GM23248 (cell line): Measurements from ENCODE around the gene BICD1. TPM values are rescaled to one million over a fixed set of nuclear protein-coding genes. Genes with fewer than 3 reads are reported as not detected.
A peak's percentile ranks its signal among the peaks of the same experiment; 100 is the strongest.

Experiments used
- DNase-seq: peaks from one replicate; pipeline ENCODE4 v3.0.0-alpha.2; 2015
- H2AFZ ChIP-seq: fragments of 200-600 bp; sonication (generic); 2 replicates; pipeline ENCODE4 v1.6.1; 2016; ENCODE audit warnings: antibody characterized with exemption
- H3F3A ChIP-seq: fragments of 200-600 bp; sonication (generic); 2 replicates; pipeline ENCODE4 v1.6.1; 2016; ENCODE audit warnings: mild to moderate bottlenecking, antibody characterized with exemption, mixed run types; ENCODE audit not compliant: insufficient read depth
- H3K27ac ChIP-seq: fragments of 200-600 bp; sonication (generic); 2 replicates; pipeline ENCODE4 v1.5.1; 2016; ENCODE audit warnings: mild to moderate bottlenecking
- H3K27me3 ChIP-seq: fragments of 200-600 bp; sonication (generic); replicated peaks from 2 replicates; pipeline ENCODE4 v1.6.1; 2016; ENCODE audit warnings: mild to moderate bottlenecking; ENCODE audit not compliant: insufficient read depth
- H3K36me3 ChIP-seq: fragments of 200-600 bp; sonication (generic); 2 replicates; pipeline ENCODE4 v1.6.1; 2016; ENCODE audit warnings: low read depth, mild to moderate bottlenecking
- H3K4me1 ChIP-seq: fragments of 200-600 bp; sonication (generic); 2 replicates; pipeline ENCODE4 v1.6.1; 2016; ENCODE audit warnings: mild to moderate bottlenecking; ENCODE audit not compliant: insufficient read depth
- H3K4me2 ChIP-seq: fragments of 200-600 bp; sonication (generic); one replicate; pipeline ENCODE4 v1.6.1; 2016; ENCODE audit warnings: mild to moderate bottlenecking; ENCODE audit not compliant: unreplicated experiment
- H3K4me3 ChIP-seq: fragments of 200-600 bp; sonication (generic); 2 replicates; pipeline ENCODE4 v1.5.1; 2016; ENCODE audit warnings: mild to moderate bottlenecking
- H3K79me2 ChIP-seq: fragments of 200-600 bp; sonication (generic); 2 replicates; pipeline ENCODE4 v1.6.1; 2016; ENCODE audit warnings: mild to moderate bottlenecking; ENCODE audit not compliant: insufficient read depth
- H3K9ac ChIP-seq: fragments of 200-600 bp; sonication (generic); 2 replicates; pipeline ENCODE4 v1.6.1; 2016; ENCODE audit warnings: mild to moderate bottlenecking
- H3K9me2 ChIP-seq: fragments of 200-600 bp; sonication (generic); 2 replicates; pipeline ENCODE4 v1.6.1; 2016; ENCODE audit warnings: mixed run types, mild to moderate bottlenecking, moderate library complexity; ENCODE audit not compliant: insufficient read depth
- H3K9me3 ChIP-seq: fragments of 200-600 bp; sonication (generic); one replicate; pipeline ENCODE4 v1.6.1; 2017; ENCODE audit warnings: low read depth
- H4K20me1 ChIP-seq: fragments of 200-600 bp; sonication (generic); 2 replicates; pipeline ENCODE4 v1.6.0; 2016; ENCODE audit not compliant: insufficient read depth
- EZH2 ChIP-seq: fragments of 200-600 bp; sonication (generic); IDR thresholded peaks from 2 replicates; pipeline ENCODE4 v1.6.1; 2018; ENCODE audit warnings: antibody characterized with exemption, mild to moderate bottlenecking; ENCODE audit not compliant: insufficient read depth, poor library complexity, severe bottlenecking
- EZH2phosphoT487 ChIP-seq: fragments of 200-600 bp; sonication (generic); IDR thresholded peaks from 2 replicates; pipeline ENCODE4 v1.6.1; 2018; ENCODE audit warnings: antibody characterized with exemption, moderate library complexity, mild to moderate bottlenecking, low read depth; ENCODE audit not compliant: insufficient read depth
- WGBS, 2 experiments: methylation state at CpG; one replicate each; pipeline ENCODE4 v1.1.6; 2015 to 2017; ENCODE audit warnings: low lambda C conversion rate in 2 of 2, low coverage in 1 of 2; ENCODE audit errors: missing lambda C conversion rate in 2 of 2; 5-methylcytosine and 5-hydroxymethylcytosine counted together
- in situ Hi-C: fragments of 300-500 bp; cut with MboI; formaldehyde crosslinking; loops from 2 replicates; pipeline ENCODE4 v1.15.0; 2020
- polyA plus RNA-seq: library from polyadenylated mRNA; unstranded; fragments of >200 nt; fragmentation: Nextera tagmentation; extraction: Ambion mirVana; gene quantifications from 2 replicates; pipeline ENCODE4 v1.2.1, GENCODE V29; 2016
- total RNA-seq: library from RNA; depleted of rRNA; stranded (reverse); fragments of >200 nt; shearing (Covaris generic); gene quantifications from 2 replicates; pipeline ENCODE4 v1.2.3, GENCODE V29; 2014

The BICD1 gene
- total and polyA plus RNA-seq, 2 experiments from 2014 or later: 9.7 to 20.6 TPM

DNA sequence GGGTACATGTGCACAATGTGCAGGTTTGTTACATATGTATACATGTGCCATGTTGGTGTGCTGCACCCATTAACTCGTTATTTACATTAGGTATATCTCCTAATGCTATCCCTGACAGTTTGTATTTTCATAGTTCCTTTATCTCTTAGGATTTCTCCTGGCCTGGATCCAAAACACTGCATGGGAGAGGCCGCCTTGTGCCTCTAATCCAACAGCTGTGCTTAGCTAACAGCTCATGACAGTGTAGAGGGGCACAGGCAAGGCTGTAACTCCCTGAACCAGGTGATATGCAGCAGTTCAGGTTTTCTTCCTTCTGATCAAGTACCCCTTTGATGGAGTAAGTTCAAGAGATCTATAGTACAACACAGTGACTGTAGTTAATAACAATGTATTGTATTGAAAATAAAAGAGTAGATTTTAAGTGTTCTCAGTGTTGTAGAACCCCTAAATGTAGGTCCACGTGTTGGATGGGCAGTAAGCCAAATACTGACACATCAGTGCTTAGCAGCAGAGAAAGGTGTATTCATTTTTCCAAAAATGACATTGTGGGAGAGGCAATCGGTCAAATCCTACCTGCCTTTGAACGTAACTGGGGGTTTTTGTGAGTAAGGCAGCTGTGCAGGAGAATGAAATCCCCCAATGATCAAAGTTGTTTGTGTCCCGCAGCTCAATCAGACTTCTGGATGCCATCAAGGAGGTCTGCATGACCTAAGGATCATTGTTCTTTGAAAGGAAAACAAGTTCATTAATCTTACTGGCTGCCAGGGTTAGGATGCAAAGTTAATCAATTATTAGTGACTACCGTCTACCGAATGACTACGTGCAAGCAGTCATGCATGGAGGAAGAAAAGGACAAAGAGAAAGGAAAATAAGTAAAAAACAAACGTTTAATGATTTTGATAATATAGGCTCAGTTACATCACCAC, 203.4 kb downstream of the BICD1 start:
- no peaks in the 10 kb centered on the region for H3K4me1 ChIP-seq
- H4K20me1 ChIP-seq: no peaks in the 10 kb centered on the region
- H3K79me2 ChIP-seq: peaks cover 58% of the 10 kb centered on the region
- H3K36me3 ChIP-seq: peaks cover 6% of the 10 kb centered on the region; the same call in 1 of the 2 replicates
- H3K9me2 ChIP-seq: no peaks in the 10 kb centered on the region
- H3F3A ChIP-seq: no peaks in the 10 kb centered on the region
- in situ Hi-C loops: loop anchor here (5.0 to 10.0 kb wide), 2 partner anchors 243 to 655 kb away; partner anchors contain the start of gene ETFBKMT
- H3K4me2 ChIP-seq: no peak overlapping the region
- H3K4me3 ChIP-seq: no peak overlapping the region
- no peak overlapping the region for H2AFZ ChIP-seq
- no peak overlapping the region for H3K9ac ChIP-seq
- 72 to 74% methylated on average over 10 of the region's 10 CpGs for WGBS, 2 experiments
- no peak overlapping the region for H3K27ac ChIP-seq
- no peak for TF ChIP-seq EZH2
- TF ChIP-seq EZH2phosphoT487: no peak
- no peak for DNase-seq
- no peaks in the 10 kb centered on the region for H3K27me3 ChIP-seq
- no peaks in the 10 kb centered on the region for H3K9me3 ChIP-seq

GRCh38 chr12:32312049-32312670, 205.5 kb downstream of the BICD1 start:
- in situ Hi-C loops: no loop called here
- H3K4me2 ChIP-seq: no peak overlapping the region
- no peak overlapping the region for H3K9ac ChIP-seq

GRCh38 chr12:32322354-32322753, 215.7 kb downstream of the BICD1 start:
- WGBS, 2 experiments: 95 to 96% methylated on average over 7 of the region's 7 CpGs
- in situ Hi-C loops: no loop called here

More at GRCh38 chr12:32312049-32312670, 205.5 kb downstream of the BICD1 start:
- Histone ChIP-seq H3K27me3 (no peaks in the 10 kb centered on the region), H3K36me3 (0 out of 2 replicates have a peak, but pooled peaks cover 4% of the 10 kb centered on the region), H3K9me3 (no peaks in the 10 kb centered on the region), H3K79me2 (peaks cover 66% of the 10 kb centered on the region), H3K9me2 (no peaks in the 10 kb centered on the region), H3K27ac (0 out of 2 replicates have a peak overlapping the region, but pooled peaks have one; percentile 16), H4K20me1 (no peaks in the 10 kb centered on the region), H3K4me1 (no peaks in the 10 kb centered on the region), H3F3A (no peaks in the 10 kb centered on the region), H3K4me3 (no peak overlapping the region), H2AFZ (no peak overlapping the region)
- peak; percentile 81 for DNase-seq
- TF ChIP-seq EZH2 (no peak), EZH2phosphoT487 (no peak)
- WGBS, 2 experiments: 70 to 78% methylated on average over 2 of the region's 2 CpGs

DNA sequence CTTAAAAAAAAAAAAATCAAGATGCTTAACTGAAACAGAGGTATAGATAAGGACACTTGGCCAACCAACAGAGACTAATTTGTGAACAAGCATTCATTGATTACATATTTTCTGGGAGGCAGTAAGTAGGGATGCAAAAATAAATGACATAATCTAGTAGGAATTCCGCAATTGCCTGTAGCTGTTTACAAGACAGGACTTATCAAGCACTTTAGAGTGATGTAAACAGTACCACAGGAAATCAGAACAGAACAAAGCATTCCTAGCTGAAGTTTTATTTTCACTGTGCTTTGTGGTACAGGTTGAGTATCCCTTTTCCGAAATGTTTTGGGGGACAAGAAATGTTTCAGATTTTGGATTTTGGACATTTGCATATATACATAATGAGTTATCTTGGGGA, 224.5 kb downstream of the BICD1 start:
- Histone ChIP-seq H3K4me3 (no peak overlapping the region), H3K4me1 (no peaks in the 10 kb centered on the region), H3K4me2 (no peak overlapping the region), H3K36me3 (peaks cover 26% of the 10 kb centered on the region; the same call in 1 of the 2 replicates), H3K9me3 (no peaks in the 10 kb centered on the region), H3K9me2 (no peaks in the 10 kb centered on the region), H3K79me2 (peaks cover 12% of the 10 kb centered on the region; the same call in 1 of the 2 replicates), H3K27ac (no peak overlapping the region), H3F3A (no peaks in the 10 kb centered on the region), H2AFZ (no peak overlapping the region), H3K27me3 (no peaks in the 10 kb centered on the region), H4K20me1 (no peaks in the 10 kb centered on the region), H3K9ac (no peak overlapping the region)
- WGBS, 2 experiments: 96 to 98% methylated on average over 2 of the region's 2 CpGs
- no peak for DNase-seq
- in situ Hi-C loops: no loop called here
- no peak for TF ChIP-seq EZH2phosphoT487
- TF ChIP-seq EZH2: no peak

More at GRCh38 chr12:32322354-32322753, 215.7 kb downstream of the BICD1 start:
- DNase-seq: no peak
- Histone ChIP-seq H3F3A (no peaks in the 10 kb centered on the region), H3K27me3 (no peaks in the 10 kb centered on the region), H3K4me2 (no peak overlapping the region), H3K36me3 (no peaks in the 10 kb centered on the region), H3K9ac (no peak overlapping the region), H3K9me3 (no peaks in the 10 kb centered on the region), H3K27ac (no peak overlapping the region), H3K9me2 (no peaks in the 10 kb centered on the region), H3K4me3 (no peak overlapping the region), H2AFZ (no peak overlapping the region), H3K4me1 (no peaks in the 10 kb centered on the region), H4K20me1 (no peaks in the 10 kb centered on the region), H3K79me2 (peaks cover 58% of the 10 kb centered on the region)
- TF ChIP-seq EZH2phosphoT487: no peak
- TF ChIP-seq EZH2: no peak
